AG04450 (cell line): ENCODE measurements around the gene ADIPOR2. TPM values are rescaled to one million over a fixed set of nuclear protein-coding genes. Genes with fewer than 3 reads are reported as not detected.

Source experiments
- CTCF ChIA-PET: fragments of 300-600, 350-600 bp; formaldehyde crosslinking; extraction: SDS; loops from one replicate; lab custom pipeline; 2022; ENCODE audit warnings: antibody characterized with exemption, inconsistent platforms; lab: Charles Lee
- POLR2A ChIA-PET: fragments of 350-600 bp; formaldehyde crosslinking; extraction: SDS; loops from one replicate; lab custom pipeline; 2021; ENCODE audit warnings: antibody characterized with exemption, inconsistent platforms; lab: Yijun Ruan, JAX
- DNase-seq: peaks from one replicate; pipeline ENCODE4 v3.0.0-alpha.2; 2011; ENCODE audit warnings: low read depth, low spot score
- H3K27ac ChIP-seq: one replicate; pipeline ENCODE4 v1.5.1; 2012; ENCODE audit warnings: low read depth, low read length, control low read depth
- H3K27me3 ChIP-seq: one replicate; pipeline ENCODE4 v1.6.0; 2012; ENCODE audit warnings: low read length; ENCODE audit not compliant: control insufficient read depth, insufficient read depth
- H3K4me3 ChIP-seq: 2 replicates; pipeline ENCODE4 v1.5.1; 2011; ENCODE audit warnings: mild to moderate bottlenecking, low read depth, low read length, control low read depth
- H3K9me3 ChIP-seq: 2 replicates; pipeline ENCODE4 v1.5.1; 2012; ENCODE audit warnings: low read length; ENCODE audit not compliant: control insufficient read depth, insufficient read depth
- CTCF ChIP-seq: IDR thresholded peaks from 2 replicates; pipeline ENCODE4 v1.5.1; 2011; ENCODE audit warnings: low read depth, low read length, control low read depth, inconsistent platforms
- polyA plus RNA-seq: library from polyadenylated mRNA; depleted of rRNA; stranded (reverse); fragments of >200 nt; gene quantifications from 2 replicates; pipeline ENCODE4 v1.2.3, GENCODE V29; 2011

The ADIPOR2 gene
- polyA plus RNA-seq, 1 experiment: 39.5 TPM

- Histone ChIP-seq H3K4me3 (no peak overlapping the region), H3K27me3 (no peaks in the 10 kb centered on the region), H3K9me3 (0 out of 2 replicates have a peak, but pooled peaks cover 3% of the 10 kb centered on the region), H3K27ac (no peak overlapping the region)
- POLR2A ChIA-PET: no interaction called here
- no peak for DNase-seq
- CTCF ChIA-PET: interaction anchor here (1.2 to 1.9 kb wide), 2 partner anchors 29 to 109 kb away, joined by 3 to 7 read pairs; no protein-coding TSS in a partner anchor
- TF ChIP-seq CTCF: no peak
These were observed 71.0 kb downstream of the ADIPOR2 start for GRCh38 chr12:1761857-1762256.

- CTCF ChIA-PET: interaction anchor here (1.2 kb wide), 1 partner anchor 110 kb away, joined by 3 read pairs; no protein-coding TSS in a partner anchor
- no peak for TF ChIP-seq CTCF
- POLR2A ChIA-PET: no interaction called here
- H3K27ac ChIP-seq: no peak overlapping the region
- H3K9me3 ChIP-seq: 0 out of 2 replicates have a peak, but pooled peaks cover 3% of the 10 kb centered on the region
- DNase-seq: no peak
- H3K27me3 ChIP-seq: no peaks in the 10 kb centered on the region
- no peak overlapping the region for H3K4me3 ChIP-seq
These were observed 72.3 kb downstream of the ADIPOR2 start for GRCh38 chr12:1763153-1763552.

GRCh38 chr12:1766110-1766509, 75.2 kb downstream of the ADIPOR2 start:
- DNase-seq: no peak
- Histone ChIP-seq H3K4me3 (no peak overlapping the region), H3K27me3 (no peaks in the 10 kb centered on the region), H3K9me3 (no peaks in the 10 kb centered on the region), H3K27ac (no peak overlapping the region)
- no peak for TF ChIP-seq CTCF
- ChIA-PET CTCF (interaction anchor here (0.6 kb wide), 1 partner anchor 68 kb away, joined by 3 read pairs; no protein-coding TSS in a partner anchor), POLR2A (no interaction called here)

GRCh38 chr12:1767407-1768090, 76.7 kb downstream of the ADIPOR2 start:
- no peak overlapping the region for H3K27ac ChIP-seq
- ChIA-PET POLR2A (no interaction called here), CTCF (interaction anchor here (0.6 to 0.8 kb wide), 3 partner anchors 153 to 172 kb away, joined by 3 to 9 read pairs (median 4); no protein-coding TSS in a partner anchor)
- H3K27me3 ChIP-seq: no peaks in the 10 kb centered on the region
- no peak for DNase-seq
- no peaks in the 10 kb centered on the region for H3K9me3 ChIP-seq
- no peak for TF ChIP-seq CTCF
- no peak overlapping the region for H3K4me3 ChIP-seq

GRCh38 chr12:1768615-1769014, 77.7 kb downstream of the ADIPOR2 start:
- CTCF ChIA-PET: no interaction called here
- POLR2A ChIA-PET: no interaction called here
- no peak for TF ChIP-seq CTCF
- no peaks in the 10 kb centered on the region for H3K27me3 ChIP-seq
- DNase-seq: no peak
- H3K27ac ChIP-seq: no peak overlapping the region
- H3K9me3 ChIP-seq: no peaks in the 10 kb centered on the region
- H3K4me3 ChIP-seq: no peak overlapping the region
